Activated T-helper 9 cell treated with anti-CD3 and anti-CD28 coated beads, Interleukin-2, amount 50 U/mL, for 16 hours (primary cell): Measurements from ENCODE around the gene CDK5RAP3.

Experiments
- DNase-seq: peaks from one replicate; pipeline ENCODE4 v3.0.0-alpha.2; 2020; ENCODE audit warnings: low read depth

CDK5RAP3 gene

GRCh38 chr17:48024149-48025039 is 53.5 kb downstream of the CDK5RAP3 start:
- peak; percentile 16 for DNase-seq

GRCh38 chr17:48025040-48025903 is 54.4 kb downstream of the CDK5RAP3 start:
- peak; percentile 97 for DNase-seq

GRCh38 chr17:48025904-48026501 is 55.1 kb downstream of the CDK5RAP3 start:
- DNase-seq = no peak

GRCh38 chr17:48026502-48027321 is 55.8 kb downstream of the CDK5RAP3 start:
- peak; percentile 56 for DNase-seq

DNA sequence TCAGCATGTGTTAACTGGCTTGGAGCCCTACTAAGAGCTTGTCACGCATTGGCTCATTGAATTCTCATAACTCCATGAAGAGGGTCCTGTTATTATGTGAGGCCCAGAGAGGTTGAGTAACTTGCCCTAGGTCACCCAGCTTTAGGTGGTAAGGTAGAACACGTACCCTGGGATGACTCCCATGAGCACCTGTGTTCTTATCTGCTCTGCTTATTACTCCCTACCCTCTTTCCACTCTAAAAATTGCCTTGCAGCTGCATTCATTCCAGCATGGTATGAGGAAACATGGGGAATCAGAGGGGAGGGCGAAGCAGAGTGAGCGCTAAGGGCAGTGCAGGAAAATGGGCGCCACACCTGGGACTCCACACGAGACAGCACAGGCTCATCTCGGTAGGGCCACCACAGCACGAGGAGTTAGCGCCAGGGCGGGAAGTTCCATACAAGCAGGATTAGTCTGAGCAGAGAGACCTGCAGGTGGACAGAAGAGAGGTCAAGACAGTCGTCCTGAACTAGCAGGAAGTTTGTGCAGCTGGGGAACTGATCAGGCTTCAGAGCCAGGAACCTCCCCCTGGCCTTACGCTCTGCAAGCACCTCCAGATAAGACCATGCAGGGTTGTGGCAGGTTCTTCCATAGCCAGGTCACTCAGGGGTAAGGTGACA is 56.5 kb downstream of the CDK5RAP3 start:
- DNase-seq = no peak

- no peak for DNase-seq
These were observed 57.8 kb downstream of the CDK5RAP3 start for GRCh38 chr17:48028736-48029135.

- DNase-seq = no peak
These were observed 59.6 kb downstream of the CDK5RAP3 start for GRCh38 chr17:48030531-48030930.
